Daoy (cell line): ENCODE measurements around the gene PML. TPM values are rescaled to one million over a fixed set of nuclear protein-coding genes. Genes with fewer than 3 reads are reported as not detected.
"Not testable (repeated sequence)": the region's sequence is repeated elsewhere in the genome, so short reads cannot be mapped to it uniquely, and the experiment has no call there.

Experiments
- DNase-seq: peaks from one replicate; pipeline ENCODE4 v3.0.0-alpha.2; 2015; ENCODE audit warnings: low read depth
- total RNA-seq: library from RNA; depleted of rRNA; stranded (reverse); fragments of >200 nt; shearing (Covaris generic); gene quantifications from 2 replicates; pipeline ENCODE4 v1.2.3, GENCODE V29; 2014

Gene PML
- total RNA-seq, 1 experiment from 2014 or later, result 46.5 TPM

DNA sequence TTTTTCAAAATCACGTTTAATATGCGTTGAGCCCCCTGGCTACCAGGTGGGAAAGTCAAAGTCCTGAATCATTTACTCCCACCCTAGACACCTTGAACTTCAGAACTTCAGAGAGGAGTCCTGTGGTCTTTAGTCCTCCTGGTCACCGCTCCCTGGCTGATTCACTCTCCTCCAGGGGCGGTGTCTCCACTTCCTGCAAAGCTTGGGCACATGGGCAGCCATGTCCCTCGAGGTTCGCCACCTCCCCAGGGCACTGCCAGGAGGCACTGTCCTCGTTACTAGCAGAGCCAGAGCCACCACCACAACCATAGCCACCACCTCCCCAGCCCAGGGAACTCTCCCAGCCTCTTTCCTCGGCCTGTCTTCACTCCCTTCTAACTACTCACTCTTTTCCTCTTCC, 37.2 kb upstream of the PML start:
- DNase-seq, result peak; percentile 73

GRCh38 chr15:73957785-73958184, 36.7 kb upstream of the PML start:
- no peak for DNase-seq

DNA sequence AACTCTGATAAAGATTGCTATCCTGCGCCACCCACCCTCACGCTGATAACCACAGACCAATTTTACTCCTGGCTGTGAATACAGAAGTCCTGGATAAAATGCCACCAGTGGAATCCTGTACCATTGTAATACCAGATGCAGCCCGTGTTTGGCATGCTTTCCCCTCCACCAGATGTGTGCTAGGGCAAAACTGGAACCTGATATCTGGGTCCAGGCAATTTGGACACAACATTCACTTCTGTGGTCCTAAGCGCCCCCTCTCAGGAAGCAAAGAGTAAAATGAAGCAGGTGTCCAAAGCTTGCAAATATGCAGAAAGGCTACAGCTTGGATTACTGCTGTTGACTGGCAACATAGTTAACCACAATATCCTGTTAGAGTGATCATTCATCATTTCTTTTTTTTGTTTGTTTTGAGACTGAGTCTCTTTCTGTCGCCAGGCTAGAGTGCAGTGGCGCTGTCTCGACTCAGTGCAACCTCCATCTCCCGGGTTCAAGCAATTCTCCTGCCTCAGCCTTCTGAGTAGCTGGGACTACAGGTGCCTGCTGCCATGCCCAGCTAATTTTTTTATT, 35.4 kb upstream of the PML start:
- peak; percentile 53 for DNase-seq

DNA sequence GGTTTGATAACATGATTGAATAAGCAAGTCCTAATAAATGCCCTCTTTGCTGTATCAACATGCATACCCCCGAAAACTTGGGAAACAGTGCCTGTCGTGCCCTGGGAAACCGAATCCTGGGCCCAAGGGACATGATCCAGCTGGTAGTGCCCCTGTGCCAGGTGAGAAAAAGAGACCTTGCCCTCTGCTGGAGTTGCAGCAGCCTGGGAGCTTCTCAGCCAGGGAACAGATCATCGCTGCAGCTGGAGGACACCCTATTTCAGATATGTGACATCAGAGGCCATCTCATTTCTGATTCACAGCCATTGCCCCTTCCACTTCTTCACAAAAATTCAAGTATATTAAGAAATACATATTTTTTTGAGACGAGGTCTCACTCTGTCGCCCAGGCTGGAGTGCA, 34.7 kb upstream of the PML start:
- no peak for DNase-seq

GRCh38 chr15:73960472-73961070, 33.9 kb upstream of the PML start:
- DNase-seq, result not testable (repeated sequence)

- no peak for DNase-seq
These were observed 32.1 kb upstream of the PML start for GRCh38 chr15:73962433-73962832.

- peak; percentile 83 for DNase-seq
These were observed 29.8 kb upstream of the PML start for GRCh38 chr15:73964736-73965093.

DNA sequence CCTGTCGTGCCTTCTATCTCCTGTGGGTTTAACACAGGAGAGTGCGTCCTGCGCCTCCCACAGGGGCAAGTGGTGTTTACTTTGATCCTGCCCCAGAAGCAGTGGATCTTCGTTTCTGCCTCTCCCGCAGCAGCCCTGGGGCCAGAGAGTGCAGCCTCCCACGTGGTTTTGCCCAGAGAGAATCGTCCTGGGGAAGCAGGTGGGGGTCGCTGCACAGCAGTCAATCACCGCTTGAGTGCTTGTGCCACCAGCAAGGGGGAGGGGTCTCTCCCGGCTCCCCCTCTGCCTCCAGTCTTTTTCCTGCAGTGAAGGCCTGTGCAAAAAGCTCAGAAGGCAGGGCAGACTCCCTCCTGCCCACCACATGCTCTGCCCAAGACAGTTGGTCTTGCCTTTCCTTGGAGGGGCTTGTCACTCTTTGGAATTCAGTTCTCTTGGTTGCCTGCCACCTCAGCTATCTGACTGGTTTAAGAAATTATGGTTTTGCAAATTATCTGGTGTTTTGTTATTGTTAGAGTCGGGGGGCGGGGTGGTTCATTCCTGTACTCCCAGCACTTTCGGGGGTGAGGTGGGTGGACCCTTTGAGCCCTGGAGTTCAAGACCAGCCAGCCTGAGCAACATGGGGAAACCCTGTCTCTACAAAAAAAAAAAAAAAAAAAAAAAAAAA, 29.3 kb upstream of the PML start:
- no peak for DNase-seq

DNA sequence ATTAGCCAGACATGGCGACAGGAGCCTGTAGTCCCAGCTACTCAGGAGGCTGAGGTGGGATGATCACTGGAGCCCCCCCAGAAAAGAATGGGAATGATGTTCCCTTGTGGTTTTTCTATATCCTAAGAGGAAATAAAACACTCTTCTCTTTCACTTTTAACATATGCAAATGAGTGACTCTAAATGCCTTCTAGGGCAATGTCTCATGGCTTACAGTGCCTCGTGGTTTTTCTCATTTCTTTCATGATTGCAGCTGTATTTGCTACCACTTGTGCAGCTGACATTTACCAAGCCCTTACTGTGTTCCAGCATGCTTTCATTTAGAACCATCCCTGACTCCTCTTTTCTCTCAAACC, 28.8 kb upstream of the PML start:
- no peak for DNase-seq

DNA sequence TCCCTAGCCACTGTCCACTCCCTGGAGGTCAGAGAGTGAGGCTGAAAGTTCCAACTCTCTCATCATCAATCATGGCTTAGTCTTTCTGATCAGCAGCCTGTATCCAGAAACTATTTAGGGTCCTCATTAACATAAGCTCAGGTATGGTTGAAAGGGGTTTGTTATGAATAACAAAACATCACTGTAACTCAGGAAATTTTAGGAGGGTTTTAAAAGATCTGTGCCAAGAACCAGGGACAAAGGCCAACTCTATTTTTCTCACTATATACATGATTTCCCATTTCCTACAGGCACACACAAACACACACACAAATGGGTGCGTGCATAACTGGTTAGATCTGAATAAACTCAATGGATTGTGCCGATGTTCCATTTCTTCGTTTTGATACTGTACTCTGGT, 26.1 kb upstream of the PML start:
- DNase-seq, result no peak

GRCh38 chr15:73969151-73969759, 25.3 kb upstream of the PML start:
- DNase-seq, result no peak

DNA sequence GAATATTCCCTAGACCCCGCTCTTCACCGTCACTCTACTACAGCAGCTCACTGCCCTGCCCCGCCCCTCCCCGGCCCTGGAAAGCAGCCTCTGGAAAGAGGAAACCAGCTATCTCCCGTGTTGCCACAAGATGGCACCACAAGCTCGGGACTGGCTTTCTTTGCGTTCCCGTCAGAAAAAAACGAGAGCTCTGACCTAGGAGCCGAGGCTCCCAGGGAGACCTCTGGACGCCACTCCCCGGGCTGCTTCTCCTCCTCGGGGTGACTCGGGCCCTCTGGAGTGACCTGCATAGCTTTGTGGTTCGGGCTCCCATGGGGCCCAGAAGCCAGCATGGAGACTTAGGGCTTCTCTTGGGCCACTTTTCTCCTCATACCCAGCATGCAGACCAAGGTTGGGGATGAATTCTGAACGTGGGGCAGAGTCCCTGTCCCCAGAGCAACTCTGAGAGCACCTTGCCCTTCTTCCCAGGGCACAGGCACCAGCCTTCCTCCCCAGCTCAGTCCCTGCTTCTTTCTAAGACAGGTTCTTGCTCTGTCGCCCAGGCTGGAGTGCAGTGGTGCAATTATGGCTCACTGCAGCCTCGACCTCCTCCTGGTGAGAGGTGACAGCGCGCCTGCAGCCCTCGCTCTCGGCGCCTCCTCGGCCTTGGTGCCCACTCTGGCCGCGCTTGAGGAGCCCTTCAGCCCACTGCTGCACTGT, 21.4 kb upstream of the PML start:
- peak; percentile 86 for DNase-seq

- not testable (repeated sequence) for DNase-seq
These were observed 20.8 kb upstream of the PML start for GRCh38 chr15:73973683-73974200.

GRCh38 chr15:73975440-73976125, 18.9 kb upstream of the PML start:
- not testable (repeated sequence) for DNase-seq

- DNase-seq, result no peak
These were observed 15.6 kb upstream of the PML start for GRCh38 chr15:73978896-73979295.

GRCh38 chr15:73979636-73980035, 14.9 kb upstream of the PML start:
- no peak for DNase-seq

DNA sequence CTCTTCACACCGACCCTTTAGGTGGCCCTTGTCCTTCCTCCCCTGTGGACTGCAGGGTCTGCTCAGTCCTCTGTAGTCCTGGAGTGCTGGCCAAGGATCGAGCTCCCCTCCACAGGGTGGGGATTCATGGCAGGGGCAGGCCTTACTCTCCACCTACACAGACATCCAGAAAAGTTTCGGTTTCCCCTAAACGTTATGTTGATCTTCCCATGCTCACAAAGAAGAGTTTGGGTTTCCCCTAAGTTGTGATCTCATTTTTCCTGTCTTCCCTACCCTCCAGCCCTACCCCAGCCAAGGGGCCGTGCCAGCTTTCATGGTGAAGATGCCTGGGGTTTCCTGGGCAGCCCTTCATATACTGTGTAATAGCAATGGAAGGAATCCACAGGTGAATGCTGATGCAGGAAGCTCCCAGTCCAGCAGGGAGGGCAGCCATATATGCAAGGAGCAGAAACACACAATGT, 12.7 kb upstream of the PML start:
- peak; percentile 78 for DNase-seq

GRCh38 chr15:73982222-73982962, 12.1 kb upstream of the PML start:
- DNase-seq, result peak; percentile 92

- DNase-seq, result peak; percentile 88
These were observed 11.2 kb upstream of the PML start for GRCh38 chr15:73983211-73983727.

DNA sequence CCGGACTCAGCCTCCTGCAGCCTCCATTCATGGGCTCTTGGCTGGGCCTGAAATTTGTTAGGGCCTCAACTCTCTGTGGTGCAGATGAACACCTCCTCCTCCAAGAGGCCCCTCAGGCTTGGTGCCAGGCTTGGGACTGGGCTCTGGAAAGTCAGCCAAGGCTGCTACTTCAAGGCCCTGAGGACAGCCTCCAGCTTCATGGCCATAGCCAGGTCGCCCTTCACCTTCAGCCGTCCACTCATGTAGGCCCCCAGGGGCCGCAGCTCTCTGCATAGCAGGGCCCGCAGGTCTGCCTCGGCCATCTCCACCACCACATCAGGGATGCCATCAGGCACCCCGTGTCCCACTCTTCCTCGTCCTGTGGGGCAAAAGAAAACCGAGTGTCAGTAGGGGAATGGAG, 10.7 kb upstream of the PML start:
- DNase-seq, result no peak
